ENCODE results near the gene PEG3. TPM values are rescaled to one million over a fixed set of nuclear protein-coding genes. Genes with fewer than 3 reads are reported as not detected.

PEG3 gene
- total RNA-seq, 4 donors from 2014 or later: 9.8 to 24.1 (median 18.8) TPM

- no peak for DNase-seq
- intact Hi-C loops (cut with DNase I): no loop called here
- no peaks in the 10 kb centered on the region for H3K9me3 ChIP-seq
- H3K27me3 ChIP-seq: no peaks in the 10 kb centered on the region
- no peaks in the 10 kb centered on the region for H3K4me1 ChIP-seq
- H3K27ac ChIP-seq: no peak overlapping the region
- no peak overlapping the region for H3K4me3 ChIP-seq (replicated peaks in 1 of 3)
- 84 to 89% methylated on average over 6 of the region's 6 CpGs for WGBS, 2 donors
- no peaks in the 10 kb centered on the region for H3K36me3 ChIP-seq
- no peak for TF ChIP-seq POLR2A (IDR thresholded peaks at IDR 0.05)
- TF ChIP-seq CTCF (IDR thresholded peaks at IDR 0.05): no peak
Observed at GRCh38 chr19:56811480-56811879, 29.0 kb downstream of the PEG3 start.

GRCh38 chr19:56810260-56810659 is 30.3 kb downstream of the PEG3 start:
- WGBS, 2 donors: 89 to 96% methylated on average over 1 of the region's 1 CpG
- intact Hi-C loops (cut with DNase I): no loop called here
- H3K27ac ChIP-seq: no peak overlapping the region
- no peaks in the 10 kb centered on the region for H3K4me1 ChIP-seq
- no peak for DNase-seq
- no peaks in the 10 kb centered on the region for H3K36me3 ChIP-seq
- no peaks in the 10 kb centered on the region for H3K27me3 ChIP-seq
- TF ChIP-seq CTCF (IDR thresholded peaks at IDR 0.05) (no peak), POLR2A (IDR thresholded peaks at IDR 0.05) (no peak)
- H3K9me3 ChIP-seq: no peaks in the 10 kb centered on the region
- H3K4me3 ChIP-seq (replicated peaks in 1 of 3): no peak overlapping the region

- no peaks in the 10 kb centered on the region for H3K36me3 ChIP-seq
- WGBS, 2 donors: 89 to 90% methylated on average over 3 of the region's 3 CpGs
- no peaks in the 10 kb centered on the region for H3K9me3 ChIP-seq
- H3K27ac ChIP-seq: no peak overlapping the region
- H3K4me1 ChIP-seq: no peaks in the 10 kb centered on the region
- no peak overlapping the region for H3K4me3 ChIP-seq (replicated peaks in 1 of 3)
- TF ChIP-seq POLR2A (IDR thresholded peaks at IDR 0.05) (no peak), CTCF (IDR thresholded peaks at IDR 0.05) (no peak)
- no peaks in the 10 kb centered on the region for H3K27me3 ChIP-seq
- DNase-seq: no peak
- intact Hi-C loops (cut with DNase I): no loop called here
Observed at GRCh38 chr19:56808717-56809392, 31.7 kb downstream of the PEG3 start.

GRCh38 chr19:56806639-56807038 is 33.9 kb downstream of the PEG3 start:
- DNase-seq: no peak
- H3K27me3 ChIP-seq: no peaks in the 10 kb centered on the region
- intact Hi-C loops (cut with DNase I): no loop called here
- no peak for TF ChIP-seq CTCF (IDR thresholded peaks at IDR 0.05)
- H3K4me1 ChIP-seq: no peaks in the 10 kb centered on the region
- H3K9me3 ChIP-seq: no peaks in the 10 kb centered on the region
- H3K27ac ChIP-seq: no peak overlapping the region
- H3K36me3 ChIP-seq: no peaks in the 10 kb centered on the region
- H3K4me3 ChIP-seq (replicated peaks in 1 of 3): no peak overlapping the region

Small RNA genes lying within 50 kb of the gene (small RNA-seq; reads per million reads assigned to genes)
- not detected for gene AC006115.2

Other genes with a start within 250 kb of the PEG3 start
- gene ZNF71, start 245.4 kb downstream of the PEG3 start, total RNA-seq: 10 to 100 TPM in 1 of 4 donors, 1 to 10 TPM in 3; 8.2 to 15.6 (median 8.7) TPM
- gene SMIM17, start 197.6 kb downstream of the PEG3 start, total RNA-seq: not detected
- 10 to 100 TPM in 1 of 4 donors, 1 to 10 TPM in 3; 6.8 to 12.3 (median 8.7) TPM for gene ZNF835, start 169.0 kb downstream of the PEG3 start, total RNA-seq
- 1 to 10 TPM in 3 of 4 donors, under 1 TPM in 1; 0.67 to 6.5 (median 1.8) TPM for gene ZIM2, start within 50 bp of the PEG3 start, total RNA-seq

Data from thyroid gland (tissue), 4 donors.